Sigmoid colon (tissue), 4 donors: Measurements from ENCODE around the gene LYPD1.

Source experiments
- CTCF ChIP-seq, 4 experiments: fragments of 450-650 bp in 3 of 4; fragments of 200-600 bp in 1 of 4; IDR thresholded peaks; one replicate each; pipeline ENCODE4 v1.5.1; 2016 to 2019; ENCODE audit warnings: antibody characterized with exemption in 4 of 4, mild to moderate bottlenecking in 3 of 4, moderate library complexity in 2 of 4
- EP300 ChIP-seq, 4 donors: sonication (generic); formaldehyde crosslinking; IDR thresholded peaks; one replicate each; pipeline ENCODE4 v1.6.1; 2017; ENCODE audit warnings: antibody characterized with exemption in 4 of 4
- POLR2A ChIP-seq, 2 donors: fragments of 450-650 bp; IDR thresholded peaks; one replicate each; pipeline ENCODE4 v1.6.1; 2016; ENCODE audit warnings: antibody characterized with exemption in 2 of 2, mild to moderate bottlenecking in 2 of 2, moderate library complexity in 2 of 2
- POLR2AphosphoS5 ChIP-seq, 4 donors: sonication (generic); formaldehyde crosslinking; IDR thresholded peaks; one replicate each; pipeline ENCODE4 v1.6.1; 2017; ENCODE audit warnings: antibody characterized with exemption in 4 of 4

DNA sequence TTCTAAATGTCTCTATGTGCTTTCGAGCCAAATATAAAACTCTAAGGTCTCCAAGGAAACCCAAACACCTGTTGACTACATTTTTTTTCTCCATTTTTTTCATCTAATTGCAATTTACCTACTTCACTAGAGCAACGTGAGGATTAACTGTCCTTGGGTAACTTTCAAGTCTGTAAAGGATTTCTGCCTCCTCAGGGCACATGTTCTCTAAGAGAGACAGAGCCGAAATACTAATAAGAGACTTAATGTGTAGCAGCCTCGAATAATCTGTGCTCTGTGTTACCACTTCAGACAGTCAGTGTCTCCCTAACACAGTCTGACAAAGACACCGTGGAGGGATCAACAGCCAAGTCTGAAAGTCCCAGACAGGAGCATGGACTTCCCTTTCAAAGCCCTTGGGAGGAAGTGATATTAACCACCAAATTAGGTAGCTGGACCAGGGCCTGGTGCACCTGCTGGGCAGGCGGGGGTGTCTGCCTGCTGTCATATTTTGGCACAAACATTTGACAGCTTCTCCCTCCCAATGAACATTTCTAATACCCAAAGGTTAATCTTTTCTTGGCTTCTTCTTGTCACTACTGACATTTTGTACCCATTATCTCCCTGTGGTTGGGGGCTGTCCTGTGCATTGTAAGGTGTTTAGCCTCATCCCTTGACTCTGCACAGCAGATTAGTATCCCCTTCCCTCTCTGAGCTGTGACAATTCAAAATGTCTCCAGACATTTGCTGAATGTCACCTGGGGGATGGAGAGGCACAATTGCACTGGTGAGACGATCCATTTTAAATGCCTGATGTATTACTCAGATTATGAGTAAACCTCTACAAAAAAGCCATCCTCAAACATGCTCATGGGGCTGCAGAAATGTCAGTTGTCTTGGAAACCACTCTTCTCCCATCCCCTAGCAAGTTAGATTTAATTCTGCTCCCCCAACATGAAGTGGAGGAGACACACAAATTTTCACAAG is 45.7 kb upstream of the LYPD1 start:
- TF ChIP-seq CTCF (IDR thresholded peaks at IDR 0.05) (no peak), POLR2A (IDR thresholded peaks at IDR 0.05) (no peak), POLR2AphosphoS5 (IDR thresholded peaks at IDR 0.05) (no peak), EP300 (IDR thresholded peaks at IDR 0.05) (no peak)
